GM21447 (cell line): ENCODE results near the gene ZNF821.
"Not testable (repeated sequence)": the region's sequence is repeated elsewhere in the genome, so short reads cannot be mapped to it uniquely, and the experiment has no call there.

Experiments used
- ATAC-seq: cut with Tn5 transposase; IDR thresholded peaks from one replicate; pipeline ENCODE4 v1.9.1; 2021; ENCODE audit not compliant: unreplicated experiment

The ZNF821 gene

GRCh38 chr16:71863995-71864394 is 20.0 kb downstream of the ZNF821 start:
- ATAC-seq = no peak

- ATAC-seq = no peak
Measured at GRCh38 chr16:71859762-71860521, 24.0 kb downstream of the ZNF821 start.

GRCh38 chr16:71855937-71856662 is 27.9 kb downstream of the ZNF821 start:
- no peak for ATAC-seq

GRCh38 chr16:71854369-71854948 is 29.5 kb downstream of the ZNF821 start:
- no peak for ATAC-seq

GRCh38 chr16:71853413-71853812 is 30.6 kb downstream of the ZNF821 start:
- peak; percentile 85 for ATAC-seq

- no peak for ATAC-seq
Measured at GRCh38 chr16:71852561-71852960, 31.4 kb downstream of the ZNF821 start.

GRCh38 chr16:71852158-71852557 is 31.8 kb downstream of the ZNF821 start:
- ATAC-seq = no peak

- ATAC-seq = no peak
Measured at GRCh38 chr16:71851746-71852145, 32.2 kb downstream of the ZNF821 start.

- ATAC-seq = no peak
Measured at GRCh38 chr16:71848622-71849021, 35.4 kb downstream of the ZNF821 start.

- no peak for ATAC-seq
Measured at GRCh38 chr16:71847096-71847495, 36.9 kb downstream of the ZNF821 start.

GRCh38 chr16:71846431-71846830 is 37.6 kb downstream of the ZNF821 start:
- peak; percentile 4 for ATAC-seq

- ATAC-seq = peak; percentile 61
Measured at GRCh38 chr16:71845639-71846430, 38.1 kb downstream of the ZNF821 start, which contains the start of gene ATXN1L. ATXN1L (plus strand) TSS chr16:71845976; CDS start chr16:71849741, 3,765 bp downstream.

GRCh38 chr16:71843572-71843971 is 40.4 kb downstream of the ZNF821 start:
- ATAC-seq = peak; percentile 30

- no peak for ATAC-seq
Measured at GRCh38 chr16:71840052-71840451, 43.9 kb downstream of the ZNF821 start.

GRCh38 chr16:71837150-71837549 is 46.8 kb downstream of the ZNF821 start:
- no peak for ATAC-seq

- ATAC-seq = no peak
Measured at GRCh38 chr16:71834291-71834690, 49.7 kb downstream of the ZNF821 start.

GRCh38 chr16:71832112-71832511 is 51.9 kb downstream of the ZNF821 start:
- not testable (repeated sequence) for ATAC-seq

GRCh38 chr16:71831698-71832097 is 52.3 kb downstream of the ZNF821 start:
- not testable (repeated sequence) for ATAC-seq

- no peak for ATAC-seq
Measured at GRCh38 chr16:71830359-71830758, 53.6 kb downstream of the ZNF821 start.

GRCh38 chr16:71826533-71827017 is 57.4 kb downstream of the ZNF821 start:
- no peak for ATAC-seq

- peak; percentile 3 for ATAC-seq
Measured at GRCh38 chr16:71817155-71817500, 66.9 kb downstream of the ZNF821 start.
